ENCODE data around the gene SYT2. TPM values are rescaled to one million over a fixed set of nuclear protein-coding genes. Genes with fewer than 3 reads are reported as not detected.
A peak's percentile ranks its signal among the peaks of the same experiment; 100 is the strongest.

Gene SYT2
- polyA plus RNA-seq, 1 of the 3 experiments (the other 2 are of a cell fraction) = 0.03 TPM

- TF ChIP-seq RCOR1 (IDR thresholded peaks at IDR 0.05; ENCODE audit: low read length) = no peak
- no peak for TF ChIP-seq TCF12 (IDR thresholded peaks at IDR 0.05)
- no peak for TF ChIP-seq ELF1 (IDR thresholded peaks at IDR 0.05)
- no peak for TF ChIP-seq MAX (IDR thresholded peaks at IDR 0.05; ENCODE audit: low read depth)
- TF ChIP-seq JUND (IDR thresholded peaks at IDR 0.05) = no peak
- no peak for TF ChIP-seq GATA2 (CRISPR knock-in tag; IDR thresholded peaks at IDR 0.05)
- no peak for TF ChIP-seq YY1 (IDR thresholded peaks at IDR 0.05; ENCODE audit: low read depth)
- POLR2A ChIA-PET = no interaction called here
- CTCF ChIA-PET = interaction anchor here (1.0 to 2.2 kb wide), 3 partner anchors 10 to 67 kb away, joined by 3 to 8 read pairs (median 5); no protein-coding TSS in a partner anchor
Measured at GRCh38 chr1:202568410-202568809, 141.8 kb downstream of the SYT2 start.

GRCh38 chr1:202567738-202568137 lies 142.5 kb downstream of the SYT2 start:
- Histone ChIP-seq H3F3A (replicated peaks; ENCODE audit: insufficient read depth) (peaks cover 10% of the 10 kb centered on the region), H3K4me3 (ENCODE audit: low read depth in 2 of 2, low read length in 1 of 2) (no peak overlapping the region), H3K9ac (no peak overlapping the region), H3K36me3 (replicated peaks in 1 of 2; ENCODE audit: control insufficient read depth in 1 of 2, insufficient read depth in 2 of 2, low read length in 1 of 2) (peaks cover 0 to 10% of the 10 kb centered on the region in 2 experiments), H4K20me1 (ENCODE audit: insufficient read depth) (no peaks in the 10 kb centered on the region), H3K27ac (ENCODE audit: low read depth in 2 of 2, low read length in 1 of 2) (peak overlapping the region; percentile 75 to 92; a peak in 3 of 4 replicates), H3K9me2 (no peaks in the 10 kb centered on the region), H3K4me1 (ENCODE audit: control insufficient read depth in 1 of 2, insufficient read depth in 2 of 2, low read depth in 1 of 2, low read length in 1 of 2) (peaks cover 39 to 53% of the 10 kb centered on the region in 2 experiments), H3K79me2 (ENCODE audit: insufficient read depth) (no peaks in the 10 kb centered on the region), H2AFZ (ENCODE audit: low read depth) (no peak overlapping the region; the same call in 1 of the 2 replicates), H3K4me2 (peak overlapping the region; percentile 35), H3K27me3 (ENCODE audit: insufficient read depth) (no peaks in the 10 kb centered on the region), H3K9me3 (no peaks in the 10 kb centered on the region)
- CTCF ChIA-PET = interaction anchor here (1.6 to 2.2 kb wide), 2 partner anchors 32 to 66 kb away, joined by 5 to 8 read pairs; no protein-coding TSS in a partner anchor
- no peak for DNase-seq
- 67% methylated on average over 4 of the region's 4 CpGs for WGBS (ENCODE audit: low lambda C conversion rate)
- POLR2A ChIA-PET = no interaction called here
- TF ChIP-seq EZH2phosphoT487 (IDR thresholded peaks at IDR 0.05; ENCODE audit: borderline replicate concordance, low read depth) (no peak), FOXJ3 (CRISPR knock-in tag; IDR thresholded peaks at IDR 0.05) (no peak), CTCF (IDR thresholded peaks at IDR 0.05) (no peak), USF2 (IDR thresholded peaks at IDR 0.05; ENCODE audit: borderline replicate concordance, low read depth, low read length) (no peak), EP300 (IDR thresholded peaks at IDR 0.05; ENCODE audit: borderline replicate concordance in 1 of 2, low read depth in 1 of 2, low read length in 1 of 2) (peak in 1 of 2 experiments; percentile 46; a peak in 2 of 4 replicates), CHD2 (IDR thresholded peaks at IDR 0.05; ENCODE audit: low read length, partially characterized antibody) (no peak), REST (IDR thresholded peaks at IDR 0.05; ENCODE audit: low read depth, low read length) (no peak), TCF12 (IDR thresholded peaks at IDR 0.05) (peak; percentile 49), RXRA (IDR thresholded peaks at IDR 0.05; ENCODE audit: borderline replicate concordance, low read depth) (peak; percentile 32; the same call in 1 of the 2 replicates), TAF1 (IDR thresholded peaks at IDR 0.05; ENCODE audit: borderline replicate concordance, low read depth, low read length) (no peak), SIN3A (IDR thresholded peaks at IDR 0.05; ENCODE audit: borderline replicate concordance, low read depth, low read length) (no peak), IRF3 (IDR thresholded peaks at IDR 0.05; ENCODE audit: low read depth, low read length) (no peak), POLR2AphosphoS5 (IDR thresholded peaks at IDR 0.05; ENCODE audit: low read depth, low read length) (no peak), JUND (IDR thresholded peaks at IDR 0.05) (peak; percentile 50)

More at GRCh38 chr1:202568410-202568809, 141.8 kb downstream of the SYT2 start:
- no peak overlapping the region for H3K4me3 ChIP-seq (ENCODE audit: low read depth in 2 of 2, low read length in 1 of 2)
- peak overlapping the region; percentile 21; the same call in 1 of the 2 replicates for H3K9ac ChIP-seq
- peak overlapping the region; percentile 75 to 92 for H3K27ac ChIP-seq (ENCODE audit: low read depth in 2 of 2, low read length in 1 of 2)
- H3F3A ChIP-seq (replicated peaks; ENCODE audit: insufficient read depth) = peaks cover 10% of the 10 kb centered on the region
- no peaks in the 10 kb centered on the region for H3K9me3 ChIP-seq
- peaks cover 0 to 8% of the 10 kb centered on the region in 2 experiments for H3K36me3 ChIP-seq (replicated peaks in 1 of 2; ENCODE audit: control insufficient read depth in 1 of 2, insufficient read depth in 2 of 2, low read length in 1 of 2)
- DNase-seq = no peak
- peak overlapping the region; percentile 35 for H3K4me2 ChIP-seq
- peaks cover 39 to 58% of the 10 kb centered on the region in 2 experiments for H3K4me1 ChIP-seq (ENCODE audit: control insufficient read depth in 1 of 2, insufficient read depth in 2 of 2, low read depth in 1 of 2, low read length in 1 of 2)
- H3K27me3 ChIP-seq (ENCODE audit: insufficient read depth) = no peaks in the 10 kb centered on the region
- no peaks in the 10 kb centered on the region for H3K9me2 ChIP-seq
- 53% methylated on average over 2 of the region's 2 CpGs for WGBS (ENCODE audit: low lambda C conversion rate)
- no peaks in the 10 kb centered on the region for H3K79me2 ChIP-seq (ENCODE audit: insufficient read depth)
- H2AFZ ChIP-seq (ENCODE audit: low read depth) = no peak overlapping the region
- H4K20me1 ChIP-seq (ENCODE audit: insufficient read depth) = no peaks in the 10 kb centered on the region

All from SK-N-SH (cell line).